Upper lobe of left lung (tissue), 4 donors: Measurements from ENCODE around the gene IRF5.

Experiments used
- CTCF ChIP-seq, 6 experiments: fragments of 450-650 bp in 4 of 6; fragments of 200-600 bp in 2 of 6; sonication (generic) in 2 of 6; IDR thresholded peaks; one replicate each; pipeline ENCODE4 v1.5.1; 2016 to 2019; ENCODE audit warnings: antibody characterized with exemption in 6 of 6
- POLR2A ChIP-seq, 4 donors: fragments of 450-650 bp; IDR thresholded peaks; one replicate each; pipeline ENCODE4 v1.5.1; 2016 to 2017; ENCODE audit warnings: antibody characterized with exemption in 4 of 4, mild to moderate bottlenecking in 2 of 4
- POLR2AphosphoS5 ChIP-seq, 2 donors: sonication (generic); formaldehyde crosslinking; IDR thresholded peaks; one replicate each; pipeline ENCODE4 v1.5.1; 2017; ENCODE audit warnings: antibody characterized with exemption in 2 of 2

- TF ChIP-seq CTCF (IDR thresholded peaks at IDR 0.05) (no peak), POLR2A (IDR thresholded peaks at IDR 0.05) (no peak), POLR2AphosphoS5 (IDR thresholded peaks at IDR 0.05) (no peak)
Measured at GRCh38 chr7:128891942-128892269, 45.8 kb upstream of the IRF5 start.
